OCI-LY1 (cell line): Measurements from ENCODE around the gene PRKCA.

Experiments
- H2AFZ ChIP-seq: fragments of 200-600 bp; sonication (generic), shearing (Covaris generic); 2 replicates; pipeline ENCODE4 v1.6.0; 2014; ENCODE audit warnings: antibody characterized with exemption, mild to moderate bottlenecking, low read length
- H3F3A ChIP-seq: fragments of 200-600 bp; sonication (generic), shearing (Covaris generic); 2 replicates; pipeline ENCODE4 v1.6.0; 2014; ENCODE audit warnings: mild to moderate bottlenecking, antibody characterized with exemption, low read length, moderate library complexity; ENCODE audit not compliant: insufficient read depth
- H3K27ac ChIP-seq: fragments of 200-600 bp; sonication (generic); 2 replicates; pipeline ENCODE4 v1.5.1; 2014; ENCODE audit warnings: low read length, mixed run types, mild to moderate bottlenecking, low read depth; ENCODE audit not compliant: poor library complexity, severe bottlenecking
- H3K27me3 ChIP-seq: fragments of 200-600 bp; sonication (generic); 2 replicates; pipeline ENCODE4 v1.6.0; 2014; ENCODE audit warnings: antibody characterized with exemption, mild to moderate bottlenecking, low read length, moderate library complexity; ENCODE audit not compliant: insufficient read depth
- H3K36me3 ChIP-seq: fragments of 200-600 bp; sonication (generic); 2 replicates; pipeline ENCODE4 v1.6.1; 2014; ENCODE audit warnings: mild to moderate bottlenecking, antibody characterized with exemption, low read length, moderate library complexity, mixed read lengths; ENCODE audit not compliant: insufficient read depth
- H3K4me1 ChIP-seq: fragments of 200-600 bp; sonication (generic); 2 replicates; pipeline ENCODE4 v1.5.1; 2014; ENCODE audit warnings: mild to moderate bottlenecking, low read length, moderate library complexity; ENCODE audit not compliant: insufficient read depth, severe bottlenecking
- H3K4me2 ChIP-seq: fragments of 200-600 bp; sonication (generic), shearing (Covaris generic); 2 replicates; pipeline ENCODE4 v1.6.1; 2014; ENCODE audit warnings: low read length
- H3K4me3 ChIP-seq: fragments of 200-600 bp; sonication (generic); 2 replicates; pipeline ENCODE4 v1.5.1; 2014; ENCODE audit warnings: low read length, low read depth, mild to moderate bottlenecking, mixed read lengths; ENCODE audit not compliant: poor library complexity, severe bottlenecking
- H3K79me2 ChIP-seq: fragments of 200-600 bp; shearing (Covaris generic); 2 replicates; pipeline ENCODE4 v1.6.1; 2016; ENCODE audit warnings: mixed run types, low read length, mixed read lengths; ENCODE audit not compliant: insufficient read depth
- H3K9ac ChIP-seq: fragments of 200-600 bp; sonication (generic), shearing (Covaris generic); 2 replicates; pipeline ENCODE4 v1.6.1; 2014; ENCODE audit warnings: mild to moderate bottlenecking, low read length, mixed read lengths
- H3K9me2 ChIP-seq: fragments of 200-600 bp; sonication (generic), shearing (Covaris generic); 2 replicates; pipeline ENCODE4 v1.6.1; 2014; ENCODE audit warnings: low read depth, mild to moderate bottlenecking, low read length, mixed read lengths
- H3K9me3 ChIP-seq: fragments of 200-600 bp; shearing (Covaris generic); 2 replicates; pipeline ENCODE4 v1.6.1; 2014; ENCODE audit warnings: low read length, mixed read lengths
- H4K20me1 ChIP-seq: fragments of 200-600 bp; sonication (generic), shearing (Covaris generic); 2 replicates; pipeline ENCODE4 v1.6.0; 2016; ENCODE audit warnings: mild to moderate bottlenecking, low read length; ENCODE audit not compliant: insufficient read depth
- EZH2 ChIP-seq: fragments of 200-600 bp; sonication (generic), shearing (Covaris generic); IDR thresholded peaks from 2 replicates; pipeline ENCODE4 v1.8.0; 2017; ENCODE audit warnings: borderline replicate concordance, mixed run types, mild to moderate bottlenecking, antibody characterized with exemption, low read length, moderate library complexity, mixed read lengths
- TF ChIP-seq, protein P1 (sequence below): fragments of 200-600 bp; sonication (generic), shearing (Covaris generic); IDR thresholded peaks from 2 replicates; pipeline ENCODE4 v1.5.1; 2017; ENCODE audit warnings: mild to moderate bottlenecking, antibody characterized with exemption, low read length, moderate library complexity, mixed read lengths

Gene PRKCA

DNA sequence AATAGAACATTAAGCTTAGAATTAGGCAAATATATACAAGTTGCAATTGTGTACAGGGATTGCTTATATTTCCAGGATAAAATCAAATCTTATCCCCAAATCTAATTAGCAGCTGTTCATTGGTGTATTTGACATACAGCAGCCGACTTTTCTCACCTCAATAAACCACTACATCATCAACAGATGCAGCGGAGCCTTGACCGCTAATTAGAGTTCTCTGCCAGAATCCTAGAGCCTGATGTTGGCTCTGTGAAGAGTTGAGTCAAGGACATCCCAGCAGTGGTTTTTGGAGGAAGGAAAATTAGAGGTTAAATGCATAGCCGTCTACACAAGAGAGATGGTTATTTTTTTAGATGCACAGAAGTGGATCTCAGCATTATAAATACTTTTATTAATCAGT is 310.6 kb downstream of the PRKCA start:
- no peaks in the 10 kb centered on the region for H4K20me1 ChIP-seq
- TF ChIP-seq EZH2, result no peak
- TF ChIP-seq, protein P1, sequence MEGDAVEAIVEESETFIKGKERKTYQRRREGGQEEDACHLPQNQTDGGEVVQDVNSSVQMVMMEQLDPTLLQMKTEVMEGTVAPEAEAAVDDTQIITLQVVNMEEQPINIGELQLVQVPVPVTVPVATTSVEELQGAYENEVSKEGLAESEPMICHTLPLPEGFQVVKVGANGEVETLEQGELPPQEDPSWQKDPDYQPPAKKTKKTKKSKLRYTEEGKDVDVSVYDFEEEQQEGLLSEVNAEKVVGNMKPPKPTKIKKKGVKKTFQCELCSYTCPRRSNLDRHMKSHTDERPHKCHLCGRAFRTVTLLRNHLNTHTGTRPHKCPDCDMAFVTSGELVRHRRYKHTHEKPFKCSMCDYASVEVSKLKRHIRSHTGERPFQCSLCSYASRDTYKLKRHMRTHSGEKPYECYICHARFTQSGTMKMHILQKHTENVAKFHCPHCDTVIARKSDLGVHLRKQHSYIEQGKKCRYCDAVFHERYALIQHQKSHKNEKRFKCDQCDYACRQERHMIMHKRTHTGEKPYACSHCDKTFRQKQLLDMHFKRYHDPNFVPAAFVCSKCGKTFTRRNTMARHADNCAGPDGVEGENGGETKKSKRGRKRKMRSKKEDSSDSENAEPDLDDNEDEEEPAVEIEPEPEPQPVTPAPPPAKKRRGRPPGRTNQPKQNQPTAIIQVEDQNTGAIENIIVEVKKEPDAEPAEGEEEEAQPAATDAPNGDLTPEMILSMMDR, result no peak
- H2AFZ ChIP-seq, result no peak overlapping the region
- no peak overlapping the region for H3K4me2 ChIP-seq
- H3K4me1 ChIP-seq, result peaks cover 11% of the 10 kb centered on the region
- H3K9me2 ChIP-seq, result no peaks in the 10 kb centered on the region
- no peak overlapping the region for H3K27ac ChIP-seq
- no peak overlapping the region for H3K9ac ChIP-seq
- peaks cover 32% of the 10 kb centered on the region for H3K9me3 ChIP-seq
- no peaks in the 10 kb centered on the region for H3F3A ChIP-seq
- no peaks in the 10 kb centered on the region for H3K27me3 ChIP-seq
- H3K36me3 ChIP-seq, result peaks cover 19% of the 10 kb centered on the region
- no peak overlapping the region for H3K4me3 ChIP-seq
- no peaks in the 10 kb centered on the region for H3K79me2 ChIP-seq

DNA sequence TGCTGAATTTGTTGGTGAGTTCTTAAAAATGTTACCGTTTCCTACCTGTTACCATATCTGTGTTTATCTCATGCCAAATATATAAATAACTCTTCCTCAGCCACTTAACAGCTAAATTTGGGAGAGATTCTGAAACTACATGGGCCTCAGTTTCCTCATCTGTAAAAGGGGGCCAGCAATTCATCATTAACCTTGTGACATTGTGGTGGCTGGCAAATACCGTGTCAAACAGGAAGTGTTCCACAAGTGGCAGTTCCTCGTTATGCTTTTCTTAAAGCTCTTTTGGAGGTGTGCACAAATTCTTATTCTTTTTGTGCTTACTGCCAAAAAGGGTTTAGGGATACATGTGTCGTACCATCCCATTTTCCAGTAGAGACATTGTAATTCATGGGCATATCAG is 312.1 kb downstream of the PRKCA start:
- Histone ChIP-seq H3K27me3 (no peaks in the 10 kb centered on the region), H3K79me2 (no peaks in the 10 kb centered on the region), H3K4me2 (no peak overlapping the region), H3K27ac (no peak overlapping the region), H3K9me3 (peaks cover 22% of the 10 kb centered on the region), H3K9ac (no peak overlapping the region), H4K20me1 (no peaks in the 10 kb centered on the region), H3K36me3 (peaks cover 13% of the 10 kb centered on the region), H2AFZ (no peak overlapping the region), H3K4me3 (no peak overlapping the region), H3K4me1 (peaks cover 11% of the 10 kb centered on the region), H3F3A (no peaks in the 10 kb centered on the region), H3K9me2 (no peaks in the 10 kb centered on the region)
- TF ChIP-seq, protein P1, result no peak
- no peak for TF ChIP-seq EZH2

DNA sequence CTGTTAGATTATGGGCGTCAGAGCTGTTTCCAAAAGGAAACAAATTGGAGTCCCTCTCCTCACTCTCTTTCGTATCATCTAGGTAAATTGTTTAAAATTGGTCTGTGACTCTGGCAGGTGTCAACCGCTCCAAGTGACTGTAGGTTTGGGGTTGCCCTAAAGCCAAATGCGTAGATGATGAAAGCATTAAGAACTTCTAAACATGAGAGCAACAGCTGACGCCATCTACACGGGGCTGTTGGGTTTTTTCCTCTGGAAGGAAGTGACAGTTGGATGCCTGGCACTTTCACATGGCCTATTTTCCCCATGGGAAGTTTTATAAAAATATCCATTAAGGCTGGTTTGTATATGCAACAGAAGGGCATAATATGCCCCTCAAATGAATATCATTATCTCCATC is 316.8 kb downstream of the PRKCA start:
- Histone ChIP-seq H4K20me1 (no peaks in the 10 kb centered on the region), H3K4me2 (no peak overlapping the region)
- TF ChIP-seq, protein P1, result no peak
- no peak for TF ChIP-seq EZH2

More for the DNA sequence above, 316.8 kb downstream of the PRKCA start:
- Histone ChIP-seq H3K9ac (no peak overlapping the region), H3K9me3 (no peaks in the 10 kb centered on the region), H3K9me2 (no peaks in the 10 kb centered on the region), H3K36me3 (peaks cover 4% of the 10 kb centered on the region; the same call in 1 of the 2 replicates), H2AFZ (no peak overlapping the region), H3K27ac (no peak overlapping the region), H3K79me2 (no peaks in the 10 kb centered on the region), H3K27me3 (no peaks in the 10 kb centered on the region), H3F3A (no peaks in the 10 kb centered on the region), H3K4me3 (no peak overlapping the region), H3K4me1 (peaks cover 11% of the 10 kb centered on the region)
